ENCODE measurements around the gene C1QBP.

DNA sequence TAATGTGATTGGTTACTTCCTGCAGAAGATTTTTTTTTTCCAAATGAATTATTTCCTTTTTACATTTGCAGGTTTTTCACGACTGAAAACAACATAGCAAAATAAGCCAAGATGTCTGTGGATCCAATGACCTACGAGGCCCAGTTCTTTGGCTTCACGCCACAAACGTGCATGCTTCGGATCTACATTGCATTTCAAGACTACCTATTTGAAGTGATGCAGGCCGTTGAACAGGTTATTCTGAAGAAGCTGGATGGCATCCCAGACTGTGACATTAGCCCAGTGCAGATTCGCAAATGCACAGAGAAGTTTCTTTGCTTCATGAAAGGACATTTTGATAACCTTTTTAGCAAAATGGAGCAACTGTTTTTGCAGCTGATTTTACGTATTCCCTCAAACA lies 49.8 kb upstream of the C1QBP start:
- TF ChIP-seq, protein P1, sequence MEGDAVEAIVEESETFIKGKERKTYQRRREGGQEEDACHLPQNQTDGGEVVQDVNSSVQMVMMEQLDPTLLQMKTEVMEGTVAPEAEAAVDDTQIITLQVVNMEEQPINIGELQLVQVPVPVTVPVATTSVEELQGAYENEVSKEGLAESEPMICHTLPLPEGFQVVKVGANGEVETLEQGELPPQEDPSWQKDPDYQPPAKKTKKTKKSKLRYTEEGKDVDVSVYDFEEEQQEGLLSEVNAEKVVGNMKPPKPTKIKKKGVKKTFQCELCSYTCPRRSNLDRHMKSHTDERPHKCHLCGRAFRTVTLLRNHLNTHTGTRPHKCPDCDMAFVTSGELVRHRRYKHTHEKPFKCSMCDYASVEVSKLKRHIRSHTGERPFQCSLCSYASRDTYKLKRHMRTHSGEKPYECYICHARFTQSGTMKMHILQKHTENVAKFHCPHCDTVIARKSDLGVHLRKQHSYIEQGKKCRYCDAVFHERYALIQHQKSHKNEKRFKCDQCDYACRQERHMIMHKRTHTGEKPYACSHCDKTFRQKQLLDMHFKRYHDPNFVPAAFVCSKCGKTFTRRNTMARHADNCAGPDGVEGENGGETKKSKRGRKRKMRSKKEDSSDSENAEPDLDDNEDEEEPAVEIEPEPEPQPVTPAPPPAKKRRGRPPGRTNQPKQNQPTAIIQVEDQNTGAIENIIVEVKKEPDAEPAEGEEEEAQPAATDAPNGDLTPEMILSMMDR (IDR thresholded peaks at IDR 0.05), result no peak
- TF ChIP-seq POLR2A (IDR thresholded peaks at IDR 0.05), result no peak

Measured in thyroid gland (tissue), 4 donors.